ENCODE data around the gene PTOV1.

The PTOV1 gene

GRCh38 chr19:49850487-49851342, at the start of gene PTOV1:
Gene PTOV1 (plus strand): TSS chr19:49851159.
- peak; percentile 92 to 97 (median 94) for DNase-seq

DNA sequence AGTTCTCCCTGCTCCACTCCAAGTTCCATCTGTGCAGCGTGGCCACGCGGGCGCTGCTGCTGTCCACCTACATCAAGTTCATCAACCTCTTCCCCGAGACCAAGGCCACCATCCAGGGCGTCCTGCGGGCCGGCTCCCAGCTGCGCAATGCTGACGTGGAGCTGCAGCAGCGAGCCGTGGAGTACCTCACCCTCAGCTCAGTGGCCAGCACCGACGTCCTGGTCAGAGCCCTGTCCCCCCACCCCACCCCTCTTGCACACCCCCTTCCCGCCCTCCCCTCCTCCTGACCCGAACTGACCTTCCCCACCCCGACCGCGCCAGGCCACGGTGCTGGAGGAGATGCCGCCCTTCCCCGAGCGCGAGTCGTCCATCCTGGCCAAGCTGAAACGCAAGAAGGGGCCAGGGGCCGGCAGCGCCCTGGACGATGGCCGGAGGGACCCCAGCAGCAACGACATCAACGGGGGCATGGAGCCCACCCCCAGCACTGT, 49.5 kb upstream of the PTOV1 start:
- DNase-seq = no peak

- peak in 1 of 3 experiments; percentile 76 for DNase-seq
These were observed 48.8 kb upstream of the PTOV1 start for GRCh38 chr19:49801966-49802661.

DNA sequence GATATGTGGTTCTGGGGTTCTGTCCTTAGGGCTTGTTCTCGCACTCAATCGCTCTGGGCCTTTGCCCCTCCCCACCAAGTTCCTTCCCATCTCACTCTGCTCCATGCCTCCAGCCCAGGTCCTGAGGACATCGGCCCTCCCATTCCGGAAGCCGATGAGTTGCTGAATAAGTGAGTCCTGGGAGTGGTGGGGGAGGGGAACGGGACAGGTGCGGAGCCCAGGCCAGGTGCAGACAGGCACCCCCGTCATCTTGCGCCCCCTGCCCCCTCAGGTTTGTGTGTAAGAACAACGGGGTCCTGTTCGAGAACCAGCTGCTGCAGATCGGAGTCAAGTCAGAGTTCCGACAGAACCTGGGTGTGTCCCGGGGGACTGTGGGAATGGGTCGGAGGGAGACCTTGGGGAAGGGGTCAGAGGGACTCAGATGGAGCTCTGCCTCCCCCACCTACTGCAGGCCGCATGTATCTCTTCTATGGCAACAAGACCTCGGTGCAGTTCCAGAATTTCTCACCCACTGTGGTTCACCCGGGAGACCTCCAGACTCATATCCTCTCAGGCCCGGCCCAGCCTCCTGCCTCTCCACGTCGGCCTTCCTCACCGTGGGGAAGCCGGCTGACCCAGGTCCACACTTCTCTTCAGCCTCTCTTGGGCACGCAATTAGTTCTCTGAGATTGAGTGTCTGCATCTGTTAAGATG, 48.0 kb upstream of the PTOV1 start:
- DNase-seq = no peak

DNA sequence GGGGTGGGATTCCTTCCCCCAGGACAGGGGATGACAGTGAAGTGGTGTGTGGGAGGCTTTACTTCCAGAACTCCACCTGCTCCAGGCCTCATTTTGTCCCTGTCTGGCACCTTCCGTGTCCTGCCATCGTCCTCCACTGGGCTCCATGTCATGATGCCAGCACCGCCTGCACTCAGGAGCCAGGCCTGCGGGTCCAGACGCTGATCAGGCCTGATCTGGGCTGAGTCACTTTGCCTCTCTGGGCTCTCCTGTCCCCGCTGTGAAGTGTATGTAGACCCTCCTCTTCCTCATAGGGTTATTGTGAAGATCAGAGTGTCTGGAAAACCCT, 47.5 kb upstream of the PTOV1 start:
- DNase-seq = no peak

- no peak for DNase-seq
These were observed 44.9 kb upstream of the PTOV1 start for GRCh38 chr19:49805822-49806619.

GRCh38 chr19:49806620-49806959, 44.4 kb upstream of the PTOV1 start:
- DNase-seq = no peak

DNA sequence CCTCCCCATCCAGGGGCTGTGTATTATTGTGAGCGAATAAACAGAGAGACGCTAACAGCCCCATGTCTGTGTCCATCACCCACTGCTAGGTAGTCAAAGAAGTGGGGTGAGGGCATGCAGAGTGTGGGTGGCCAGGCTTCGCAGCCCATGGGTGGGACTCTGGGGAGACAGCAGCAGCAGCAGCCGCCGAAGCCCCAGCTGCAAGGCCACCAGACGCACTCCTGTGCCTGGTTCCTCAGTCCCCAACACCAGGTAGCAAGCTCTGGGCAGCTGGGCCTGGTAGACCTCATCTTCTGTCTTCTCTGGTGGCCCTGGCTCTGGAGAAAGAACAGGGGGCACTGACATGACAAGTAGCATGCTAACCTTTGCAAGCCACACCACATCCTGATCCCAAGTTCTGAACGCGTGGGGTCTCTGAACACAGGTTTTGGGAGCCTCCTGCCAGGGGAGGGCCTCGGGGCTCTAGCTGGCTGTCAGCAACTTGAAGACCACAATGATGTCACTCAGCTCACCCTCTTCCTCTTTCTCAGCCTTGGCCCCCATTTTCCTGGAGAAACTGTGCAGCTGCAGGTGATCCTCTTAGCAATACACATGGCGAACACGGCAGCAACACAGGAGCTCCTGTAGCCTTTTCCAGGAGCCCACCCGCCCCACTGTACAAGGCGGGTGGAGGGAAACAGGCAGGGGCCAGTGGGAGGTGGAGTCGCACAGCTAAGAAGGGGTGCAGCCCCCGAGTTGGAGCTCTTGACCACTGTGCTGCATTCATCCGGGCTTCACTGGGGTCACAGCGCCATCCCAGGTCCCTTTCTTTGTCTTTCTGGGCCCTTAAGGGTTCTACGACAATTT, 43.7 kb upstream of the PTOV1 start:
- DNase-seq = no peak

DNA sequence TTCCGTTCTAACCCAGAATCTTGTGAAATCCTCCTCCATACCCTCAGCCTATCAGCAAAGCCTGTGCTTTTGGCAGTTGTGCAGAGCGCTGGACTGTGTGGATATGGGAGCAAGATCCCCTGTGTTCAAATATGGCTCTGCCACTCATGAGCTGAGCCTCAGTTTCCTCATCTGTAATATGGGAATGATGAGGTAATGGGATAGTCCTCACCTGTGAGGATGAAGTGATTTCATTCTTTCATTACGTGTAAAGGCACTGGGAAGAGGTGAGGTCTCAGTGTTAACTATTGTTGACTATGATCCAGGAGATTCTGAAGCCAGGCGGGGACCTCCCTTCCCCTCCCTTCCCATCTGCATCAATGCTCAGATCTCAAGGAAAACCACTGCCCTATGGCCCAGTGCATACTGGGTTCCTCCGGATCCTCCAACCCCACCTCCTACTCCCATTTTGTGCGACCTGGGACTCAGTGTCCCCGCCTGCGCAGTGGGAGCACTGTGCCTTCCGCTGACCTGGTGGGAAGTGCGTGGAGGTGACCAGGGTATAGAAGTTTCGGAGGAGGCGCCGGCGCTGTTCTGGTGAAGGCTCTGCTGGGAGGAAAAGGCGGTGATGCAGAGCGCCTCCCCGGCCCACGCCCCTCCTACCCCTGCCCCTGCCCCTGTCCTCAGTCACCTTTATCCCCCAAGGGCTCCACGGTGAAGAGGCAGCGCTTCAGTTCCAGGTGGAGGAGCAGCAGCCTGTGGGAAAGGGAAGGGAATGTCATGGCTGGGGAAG, 42.9 kb upstream of the PTOV1 start:
- peak in 1 of 3 experiments; percentile 46 for DNase-seq

DNA sequence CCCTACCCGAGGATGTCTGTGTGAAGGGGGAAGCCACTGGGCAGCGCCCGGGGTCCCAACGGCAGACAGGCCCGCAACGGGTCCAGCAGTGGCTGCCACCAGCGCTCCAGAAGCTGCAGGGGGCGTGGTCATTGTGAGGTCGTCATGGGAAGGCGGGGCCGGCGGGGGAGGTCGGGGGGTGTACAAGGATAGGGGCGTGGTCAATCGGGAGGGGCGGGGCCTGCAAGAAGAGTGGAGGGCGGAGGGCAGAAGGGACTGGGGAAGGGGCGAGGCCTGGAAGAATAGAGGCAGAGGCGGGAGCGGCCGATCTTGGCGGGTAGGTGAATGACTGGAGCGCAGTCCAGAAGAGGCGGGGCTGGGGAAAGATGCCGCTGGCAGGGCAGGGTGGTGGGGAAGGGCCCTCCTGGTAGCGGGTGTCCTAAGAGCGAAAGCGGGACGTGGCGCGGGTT, 42.2 kb upstream of the PTOV1 start:
- peak; percentile 78 to 95 (median 91) for DNase-seq

DNA sequence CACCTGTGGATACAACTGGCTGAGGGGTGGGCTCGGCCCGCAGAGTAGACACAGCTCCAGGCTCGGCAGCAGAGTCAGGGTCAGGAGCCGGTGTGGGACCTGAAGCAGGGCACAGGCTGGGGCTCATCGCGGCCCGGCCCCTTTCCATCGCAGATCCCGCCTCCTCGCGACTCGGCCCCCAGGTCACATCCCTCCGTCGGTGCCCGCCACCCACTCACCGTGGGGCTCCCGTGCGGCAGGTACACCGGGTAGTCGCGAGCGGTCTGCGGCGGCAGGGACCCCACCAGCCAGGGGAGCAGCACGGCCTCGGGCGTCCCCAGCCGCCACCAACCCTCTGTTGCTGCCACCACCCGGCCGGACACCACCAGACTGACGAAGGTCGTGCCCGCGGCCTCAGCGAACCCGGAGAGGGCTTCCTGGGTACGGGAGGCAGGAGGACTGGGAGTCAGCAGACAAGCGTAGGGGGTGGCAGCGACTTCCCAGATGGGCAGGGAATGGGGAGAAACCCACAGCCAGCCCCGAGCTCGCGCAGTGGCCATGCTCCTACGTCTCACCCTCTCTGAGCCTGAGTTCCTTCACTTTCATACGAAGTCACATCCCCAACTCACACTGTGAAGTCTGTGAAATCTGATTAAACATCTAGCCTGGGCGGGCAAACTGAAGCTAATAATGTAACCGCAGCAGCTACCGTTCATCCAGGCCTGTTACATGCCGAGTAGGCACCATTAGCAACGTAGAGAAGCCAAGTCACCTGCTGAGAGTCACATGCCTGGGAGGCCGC, 41.6 kb upstream of the PTOV1 start:
- DNase-seq = peak; percentile 62 to 77 (median 68)

DNA sequence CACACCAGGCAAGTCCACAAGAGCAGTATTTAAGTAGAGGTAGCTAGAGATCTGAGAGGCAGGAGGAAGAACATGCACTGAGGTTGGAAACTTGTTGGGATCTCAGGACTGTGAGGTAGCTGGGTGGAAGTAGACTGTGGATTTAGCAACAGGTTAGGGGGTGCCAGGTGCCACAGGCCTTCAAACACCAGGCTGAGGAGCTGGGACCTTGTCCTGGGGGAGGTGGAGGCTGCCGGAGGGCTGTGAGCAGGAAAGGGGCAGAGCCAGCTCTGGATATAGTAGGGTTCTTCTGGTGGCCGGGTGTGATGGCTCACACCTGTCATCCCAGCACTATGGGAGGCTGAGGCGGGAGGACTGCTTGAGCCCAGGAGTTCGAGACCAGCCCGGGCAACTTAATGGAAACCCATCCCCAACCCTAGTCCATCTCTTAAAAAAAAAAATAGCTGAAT, 41.0 kb upstream of the PTOV1 start:
- DNase-seq = no peak

DNA sequence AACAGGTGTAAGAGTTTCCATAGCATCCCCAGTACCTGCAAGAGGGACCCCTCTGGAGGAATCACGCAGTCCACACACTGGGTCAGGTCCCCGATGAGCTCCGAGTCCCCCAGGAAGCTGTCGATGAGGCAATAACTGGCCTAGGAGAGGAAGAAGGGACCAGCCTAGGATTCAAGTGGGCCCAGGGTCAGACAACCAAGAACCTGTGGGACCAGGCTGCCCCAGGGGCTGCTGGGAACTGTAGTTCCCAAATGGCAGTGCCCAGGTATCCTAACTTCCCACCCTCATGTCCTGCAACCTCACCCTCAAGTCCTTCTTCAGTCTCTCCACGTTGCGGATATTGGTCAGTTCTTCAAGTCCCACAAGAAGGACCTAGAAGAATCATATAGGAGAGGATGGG, 39.6 kb upstream of the PTOV1 start:
- no peak for DNase-seq

DNA sequence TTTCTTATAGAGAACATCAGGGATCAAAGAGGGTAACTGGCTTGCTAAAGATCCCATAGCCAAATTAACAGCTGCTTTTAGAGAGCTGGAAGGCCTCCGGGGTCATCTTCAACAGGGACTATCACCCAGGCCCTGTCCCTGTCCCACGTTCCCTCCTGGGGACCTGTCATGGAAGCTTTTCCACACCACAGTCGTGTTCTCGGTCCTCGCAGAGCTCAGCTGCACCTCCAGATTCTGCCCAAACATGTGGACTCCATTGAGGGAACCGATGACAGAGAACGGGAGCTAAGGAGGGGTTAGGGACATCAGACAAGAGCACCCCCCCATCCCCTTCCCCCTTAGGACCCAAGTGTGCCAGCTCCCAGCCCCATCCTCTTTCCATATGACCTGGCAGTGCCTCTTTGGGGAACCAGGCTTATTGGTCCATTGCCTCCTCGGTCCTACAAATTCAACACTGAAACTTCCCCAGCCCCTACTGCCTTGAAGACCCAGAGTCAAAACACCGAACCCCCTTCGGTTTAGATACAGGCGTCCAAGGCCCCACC, 38.4 kb upstream of the PTOV1 start:
- no peak for DNase-seq

- DNase-seq = peak; percentile 97 to 99 (median 99)
These were observed 37.7 kb upstream of the PTOV1 start, which contains the start of gene FUZ for GRCh38 chr19:49812997-49813861. Gene FUZ (minus strand): TSS chr19:49813292. CDS start chr19:49813106, 186 bp downstream.

DNA sequence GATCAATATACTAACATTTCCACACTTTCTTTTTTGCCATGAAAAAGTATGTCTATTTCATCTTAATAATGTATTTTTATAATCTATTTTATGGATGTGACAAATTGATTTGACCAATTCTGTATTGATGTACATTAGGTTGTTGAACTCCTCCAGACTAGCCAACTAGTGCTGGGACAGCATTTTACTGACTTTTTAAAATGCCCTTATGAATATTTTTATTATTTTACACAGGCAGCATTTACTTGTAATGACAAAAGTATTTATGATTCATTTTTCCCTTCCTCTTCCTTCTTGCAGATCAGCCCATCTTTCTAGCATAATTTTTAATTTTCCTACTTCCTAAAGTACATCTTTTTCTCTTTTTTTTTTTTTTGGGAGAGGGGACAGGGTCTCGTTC, 36.9 kb upstream of the PTOV1 start:
- no peak for DNase-seq

GRCh38 chr19:49816590-49816989, 34.4 kb upstream of the PTOV1 start:
- DNase-seq = no peak

- DNase-seq = peak; percentile 93 to 97 (median 94)
These were observed 32.9 kb upstream of the PTOV1 start, which contains the start of gene MED25 for GRCh38 chr19:49817964-49818648. Gene MED25 (plus strand): TSS chr19:49818289. CDS start chr19:49818342, 53 bp downstream.
